ENCODE results near the gene SIPA1.

GRCh38 chr11:65617136-65617850 lies 20.6 kb upstream of the SIPA1 start:
- TF ChIP-seq YY1 (IDR thresholded peaks at IDR 0.05; ENCODE audit: insufficient read depth, insufficient read length): no peak
- TF ChIP-seq ZNF274 (IDR thresholded peaks at IDR 0.05; ENCODE audit: low read depth, low read length): no peak
